BJ (cell line): ENCODE measurements around the gene TMEM33. TPM values are rescaled to one million over a fixed set of nuclear protein-coding genes. Genes with fewer than 3 reads are reported as not detected.

ENCODE experiments used
- CTCF ChIA-PET: fragments of 350-600 bp; formaldehyde crosslinking; extraction: SDS; loops from one replicate; lab custom pipeline; 2021; ENCODE audit warnings: antibody characterized with exemption, inconsistent platforms; lab: Yijun Ruan, JAX
- POLR2A ChIA-PET: fragments of 300-600 bp; sonication (Branson Sonifier 250); formaldehyde crosslinking; extraction: SDS; loops from one replicate; lab custom pipeline; 2021; ENCODE audit warnings: antibody characterized with exemption; lab: Charles Lee
- DNase-seq: peaks from one replicate; pipeline ENCODE4 v3.0.0-alpha.2; 2011; ENCODE audit warnings: low read depth
- H3K27me3 ChIP-seq: 2 replicates; pipeline ENCODE4 v1.6.0; 2011; ENCODE audit warnings: low read length; ENCODE audit not compliant: control insufficient read depth, insufficient read depth
- H3K36me3 ChIP-seq: 2 replicates; pipeline ENCODE4 v1.5.1; 2011; ENCODE audit warnings: low read length; ENCODE audit not compliant: control insufficient read depth, insufficient read depth
- H3K4me3 ChIP-seq: 2 replicates; pipeline ENCODE4 v1.5.1; 2011; ENCODE audit warnings: low read depth, mild to moderate bottlenecking, control low read depth, low read length
- CTCF ChIP-seq: IDR thresholded peaks from 2 replicates; pipeline ENCODE4 v1.5.1; 2011; ENCODE audit warnings: low read depth, mild to moderate bottlenecking, control low read depth, inconsistent platforms, low read length, moderate library complexity; ENCODE audit not compliant: insufficient read depth
- polyA plus RNA-seq: library from polyadenylated mRNA; depleted of rRNA; stranded (reverse); fragments of >200 nt; gene quantifications from 2 replicates; pipeline ENCODE4 v1.2.3, GENCODE V29; 2011

The TMEM33 gene
- polyA plus RNA-seq, 1 experiment: 39.3 TPM

GRCh38 chr4:41939016-41939626, 3.9 kb downstream of the TMEM33 start:
- Histone ChIP-seq H3K36me3 (0 out of 2 replicates have a peak, but pooled peaks cover 2% of the 10 kb centered on the region), H3K4me3 (no peak overlapping the region), H3K27me3 (no peaks in the 10 kb centered on the region)
- ChIA-PET POLR2A (no interaction called here), CTCF (interaction anchor here (0.7 to 0.9 kb wide), 3 partner anchors 25 to 1548 kb away, joined by 3 read pairs; no protein-coding TSS in a partner anchor)
- no peak for TF ChIP-seq CTCF
- no peak for DNase-seq

GRCh38 chr4:41940834-41941233, 5.6 kb downstream of the TMEM33 start:
- Histone ChIP-seq H3K27me3 (no peaks in the 10 kb centered on the region), H3K36me3 (0 out of 2 replicates have a peak, but pooled peaks cover 2% of the 10 kb centered on the region), H3K4me3 (no peak overlapping the region)
- no peak for DNase-seq
- TF ChIP-seq CTCF: no peak
- ChIA-PET CTCF (no interaction called here), POLR2A (no interaction called here)

GRCh38 chr4:41943506-41943905, 8.3 kb downstream of the TMEM33 start:
- CTCF ChIA-PET: no interaction called here
- DNase-seq: no peak

GRCh38 chr4:41944089-41944488, 8.9 kb downstream of the TMEM33 start:
- CTCF ChIA-PET: interaction anchor here (1.2 kb wide), 1 partner anchor 13 kb away, joined by 3 read pairs; no protein-coding TSS in a partner anchor
- no peak for DNase-seq
- no peak for TF ChIP-seq CTCF
- POLR2A ChIA-PET: no interaction called here
- Histone ChIP-seq H3K36me3 (0 out of 2 replicates have a peak, but pooled peaks cover under 1% of the 10 kb centered on the region), H3K27me3 (no peaks in the 10 kb centered on the region), H3K4me3 (no peak overlapping the region)

More at GRCh38 chr4:41943506-41943905, 8.3 kb downstream of the TMEM33 start:
- Histone ChIP-seq H3K36me3 (0 out of 2 replicates have a peak, but pooled peaks cover 2% of the 10 kb centered on the region), H3K27me3 (no peaks in the 10 kb centered on the region), H3K4me3 (no peak overlapping the region)
- POLR2A ChIA-PET: no interaction called here
- TF ChIP-seq CTCF: no peak

GRCh38 chr4:41949531-41949930, 14.3 kb downstream of the TMEM33 start:
- Histone ChIP-seq H3K4me3 (no peak overlapping the region), H3K36me3 (no peaks in the 10 kb centered on the region; the same call in 1 of the 2 replicates), H3K27me3 (no peaks in the 10 kb centered on the region)
- ChIA-PET POLR2A (no interaction called here), CTCF (interaction anchor here (0.9 kb wide), 1 partner anchor 9 kb away, joined by 3 read pairs; no protein-coding TSS in a partner anchor)
- DNase-seq: no peak
- no peak for TF ChIP-seq CTCF
